Activated CD8-positive, alpha-beta T cell treated with anti-CD3 and anti-CD28 coated beads for 36 hours (primary cell): ENCODE measurements around the gene ROR2. TPM values are rescaled to one million over a fixed set of nuclear protein-coding genes. Genes with fewer than 3 reads are reported as not detected.

Experiments
- ATAC-seq: fragments of 200-7000 bp; cut with Tn5 transposase; one replicate; pipeline ENCODE4 v1.10.0; 2021; ENCODE audit warnings: mild to moderate bottlenecking, moderate library complexity
- CTCF ChIA-PET: fragments of 350-600 bp; sonication (Branson Sonifier 250); formaldehyde crosslinking; loops from one replicate; lab custom pipeline; 2021; ENCODE audit warnings: antibody characterized with exemption; lab: Charles Lee
- POLR2A ChIA-PET: fragments of 350-600 bp; sonication (Branson Sonifier 250); formaldehyde crosslinking; loops from one replicate; lab custom pipeline; 2021; ENCODE audit warnings: antibody characterized with exemption; lab: Charles Lee
- DNase-seq: peaks from one replicate; pipeline ENCODE4 v3.0.0-alpha.2; 2020
- H3K27ac Mint-ChIP-seq: one replicate; pipeline ENCODE4 v1.8.0; 2021; ENCODE audit warnings: mild to moderate bottlenecking, mixed read lengths
- H3K27me3 Mint-ChIP-seq: one replicate; pipeline ENCODE4 v1.8.0; 2021; ENCODE audit warnings: mixed read lengths
- H3K36me3 Mint-ChIP-seq: one replicate; pipeline ENCODE4 v1.8.0; 2021; ENCODE audit warnings: low read depth, mixed read lengths
- H3K4me1 Mint-ChIP-seq: one replicate; pipeline ENCODE4 v1.8.0; 2021; ENCODE audit warnings: low read depth, mixed read lengths
- H3K4me3 Mint-ChIP-seq: one replicate; pipeline ENCODE4 v1.8.0; 2021; ENCODE audit warnings: mild to moderate bottlenecking, moderate library complexity, mixed read lengths
- H3K9me3 Mint-ChIP-seq: one replicate; pipeline ENCODE4 v1.8.0; 2021; ENCODE audit warnings: mixed read lengths
- intact Hi-C: fragments of 100-400 bp; cut with micrococcal nuclease; formaldehyde crosslinking; loops from one replicate; pipeline ENCODE4 v1.10.0; 2022
- total RNA-seq, 2 experiments: library from RNA; stranded (reverse); gene quantifications; one replicate each; pipeline ENCODE4 v1.2.3, GENCODE V29; 2021
- TF ChIP-seq, protein P1 (sequence below): fragments of 200-600 bp; IDR thresholded peaks from one replicate; pipeline ENCODE4 v1.8.0; 2022; ENCODE audit warnings: antibody characterized with exemption, mild to moderate bottlenecking

Gene ROR2
- total RNA-seq, 2 experiments from 2014 or later: not detected

DNA sequence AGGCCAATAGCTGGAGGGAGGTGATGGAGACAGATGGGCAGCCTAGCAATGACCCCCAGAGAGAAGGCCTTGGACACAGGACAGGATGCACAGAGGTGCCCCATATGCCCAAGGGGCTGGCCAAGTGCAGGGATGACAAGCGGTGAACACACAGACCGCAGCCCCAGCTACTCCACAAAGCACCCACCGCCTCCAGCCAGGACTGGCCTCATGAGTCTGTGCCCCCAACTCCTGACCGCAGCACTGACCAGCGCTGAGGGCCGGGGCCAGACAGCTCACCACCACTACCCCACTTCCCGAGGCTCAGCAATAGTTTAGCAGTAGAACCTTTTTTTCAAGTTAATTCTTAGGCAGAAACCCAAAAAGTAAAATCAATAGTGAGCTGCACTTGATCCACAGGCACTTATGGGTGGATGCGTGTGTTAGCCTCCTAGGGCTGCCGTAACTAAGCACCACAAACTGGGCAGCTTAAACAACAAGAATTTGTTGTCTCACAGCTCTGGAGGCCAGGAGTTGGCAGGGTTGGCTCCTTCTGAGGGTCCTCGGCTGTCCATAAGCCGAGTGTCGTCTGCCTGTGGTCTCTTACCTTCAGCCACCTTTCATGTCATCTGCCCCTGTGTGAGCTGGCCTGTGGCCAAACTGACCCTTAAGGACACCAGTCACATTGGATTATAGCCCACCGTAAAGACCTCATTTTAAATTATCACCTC is 14.1 kb downstream of the ROR2 start:
- no peaks in the 10 kb centered on the region for H3K27me3 Mint-ChIP-seq
- CTCF ChIA-PET: interaction anchor here (1.2 to 1.7 kb wide), 3 partner anchors 14 to 177 kb away, joined by 3 to 5 read pairs (median 5); partner anchors contain the start of gene ROR2
- TF ChIP-seq, protein P1, sequence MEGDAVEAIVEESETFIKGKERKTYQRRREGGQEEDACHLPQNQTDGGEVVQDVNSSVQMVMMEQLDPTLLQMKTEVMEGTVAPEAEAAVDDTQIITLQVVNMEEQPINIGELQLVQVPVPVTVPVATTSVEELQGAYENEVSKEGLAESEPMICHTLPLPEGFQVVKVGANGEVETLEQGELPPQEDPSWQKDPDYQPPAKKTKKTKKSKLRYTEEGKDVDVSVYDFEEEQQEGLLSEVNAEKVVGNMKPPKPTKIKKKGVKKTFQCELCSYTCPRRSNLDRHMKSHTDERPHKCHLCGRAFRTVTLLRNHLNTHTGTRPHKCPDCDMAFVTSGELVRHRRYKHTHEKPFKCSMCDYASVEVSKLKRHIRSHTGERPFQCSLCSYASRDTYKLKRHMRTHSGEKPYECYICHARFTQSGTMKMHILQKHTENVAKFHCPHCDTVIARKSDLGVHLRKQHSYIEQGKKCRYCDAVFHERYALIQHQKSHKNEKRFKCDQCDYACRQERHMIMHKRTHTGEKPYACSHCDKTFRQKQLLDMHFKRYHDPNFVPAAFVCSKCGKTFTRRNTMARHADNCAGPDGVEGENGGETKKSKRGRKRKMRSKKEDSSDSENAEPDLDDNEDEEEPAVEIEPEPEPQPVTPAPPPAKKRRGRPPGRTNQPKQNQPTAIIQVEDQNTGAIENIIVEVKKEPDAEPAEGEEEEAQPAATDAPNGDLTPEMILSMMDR: no peak

DNA sequence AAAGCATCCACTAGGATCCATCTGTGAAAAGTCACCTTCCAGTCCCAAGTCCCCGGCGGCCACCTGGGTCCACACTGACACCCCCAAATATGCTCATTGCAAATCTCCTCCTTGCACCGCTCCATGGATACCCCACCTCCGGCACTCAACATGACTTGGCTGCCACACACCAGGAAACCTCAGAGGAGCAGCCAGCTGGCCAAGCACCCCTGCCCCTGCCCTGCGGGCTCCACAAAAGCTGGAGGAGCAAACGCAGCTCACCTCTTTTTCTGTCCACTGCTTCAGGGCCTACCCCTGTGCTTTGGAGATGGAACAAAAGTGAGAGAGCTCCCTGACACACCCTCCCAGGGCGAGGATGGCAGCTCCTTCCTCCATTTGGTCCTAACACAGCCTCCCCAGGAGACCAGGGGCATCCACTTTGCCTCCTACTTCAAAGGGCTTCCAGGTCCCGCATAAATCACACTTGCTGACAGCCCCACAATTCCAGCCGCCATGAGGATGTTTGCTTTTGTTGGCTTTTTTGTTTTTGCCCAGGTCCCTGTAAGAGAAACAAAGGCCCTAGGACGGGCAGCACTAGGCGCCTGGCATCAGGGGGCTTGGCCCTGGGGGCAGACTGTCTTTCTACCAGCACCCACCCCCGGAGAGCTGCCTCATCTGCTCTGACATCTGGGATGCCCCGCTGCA is 14.8 kb downstream of the ROR2 start:
- H3K27ac Mint-ChIP-seq: no peak overlapping the region
- H3K9me3 Mint-ChIP-seq: peaks cover 16% of the 10 kb centered on the region
- intact Hi-C loops: no loop called here
- TF ChIP-seq, protein P1: no peak
- ATAC-seq (no peak), DNase-seq (no peak)
- H3K27me3 Mint-ChIP-seq: no peaks in the 10 kb centered on the region
- ChIA-PET POLR2A (no interaction called here), CTCF (interaction anchor here (1.2 kb wide), 1 partner anchor 177 kb away, joined by 3 read pairs; no protein-coding TSS in a partner anchor)
- no peaks in the 10 kb centered on the region for H3K4me1 Mint-ChIP-seq
- H3K36me3 Mint-ChIP-seq: peaks cover 1% of the 10 kb centered on the region
- H3K4me3 Mint-ChIP-seq: no peak overlapping the region

More for the DNA sequence above, 14.1 kb downstream of the ROR2 start:
- no peak for DNase-seq
- Mint-ChIP-seq H3K36me3 (no peaks in the 10 kb centered on the region), H3K4me3 (no peak overlapping the region), H3K27ac (no peak overlapping the region), H3K4me1 (no peaks in the 10 kb centered on the region), H3K9me3 (peaks cover 9% of the 10 kb centered on the region)
- intact Hi-C loops: no loop called here
- POLR2A ChIA-PET: no interaction called here
- no peak for ATAC-seq

DNA sequence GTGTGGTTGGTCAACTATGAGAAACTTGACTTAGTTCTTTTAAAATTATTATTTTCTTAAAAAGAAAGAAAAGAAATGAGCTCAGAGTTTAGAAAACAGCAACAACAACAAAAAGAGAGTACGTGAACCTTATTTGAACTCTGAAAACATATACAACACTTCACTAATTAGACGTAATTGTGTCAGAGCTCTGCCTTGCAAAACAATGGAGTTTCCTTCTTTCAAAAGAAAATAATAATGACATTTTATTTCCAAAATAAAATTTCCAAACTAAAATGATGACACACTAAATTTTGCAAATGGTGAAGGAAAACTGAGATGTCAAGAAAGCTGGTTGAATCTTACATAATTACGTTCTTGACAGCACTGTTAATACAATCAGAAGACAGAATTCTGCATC is 15.4 kb downstream of the ROR2 start:
- TF ChIP-seq, protein P1: no peak
- peaks cover 1% of the 10 kb centered on the region for H3K36me3 Mint-ChIP-seq
- no peak overlapping the region for H3K27ac Mint-ChIP-seq
- ChIA-PET POLR2A (no interaction called here), CTCF (no interaction called here)
- H3K4me1 Mint-ChIP-seq: no peaks in the 10 kb centered on the region
- H3K27me3 Mint-ChIP-seq: no peaks in the 10 kb centered on the region
- H3K9me3 Mint-ChIP-seq: peaks cover 19% of the 10 kb centered on the region
- ATAC-seq: no peak
- no peak for DNase-seq
- intact Hi-C loops: no loop called here
- H3K4me3 Mint-ChIP-seq: no peak overlapping the region

DNA sequence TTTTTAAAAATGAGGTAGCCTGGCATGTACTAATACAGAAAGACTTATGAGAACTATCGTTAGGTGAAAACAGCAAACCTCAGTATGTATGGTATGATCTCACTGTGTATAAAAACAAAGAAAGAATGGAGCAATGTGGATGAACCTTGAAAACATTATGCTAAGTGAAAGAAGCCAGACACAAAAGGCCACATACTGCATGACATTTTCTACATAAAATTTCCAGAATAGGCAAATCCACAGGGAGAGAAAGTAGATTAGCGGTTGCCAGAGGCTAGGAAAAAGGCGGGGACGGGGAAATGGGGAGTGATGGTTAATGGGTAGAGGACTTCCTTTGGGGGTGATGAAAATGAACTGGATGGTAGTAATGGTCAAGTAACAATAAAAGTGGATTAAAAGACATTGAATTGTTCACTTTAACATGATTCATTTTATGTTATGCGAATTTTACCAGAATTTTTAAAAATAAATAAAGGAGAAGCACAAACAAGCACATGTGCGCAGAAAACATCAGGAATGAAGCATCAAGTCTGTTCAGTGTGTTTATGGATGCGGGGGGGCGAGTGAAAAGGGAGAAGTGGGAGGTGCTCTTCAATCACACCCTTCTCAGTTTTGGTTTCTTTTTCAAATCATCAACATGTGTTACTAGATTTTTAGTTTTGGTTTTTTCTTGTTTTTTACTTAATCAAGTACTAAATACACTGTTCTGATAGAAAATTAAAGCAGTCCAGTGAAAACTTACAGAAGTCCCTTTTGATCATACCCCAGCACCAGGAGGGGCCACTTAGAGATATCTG is 16.3 kb downstream of the ROR2 start:
- ATAC-seq (no peak), DNase-seq (no peak)
- POLR2A ChIA-PET: no interaction called here
- Mint-ChIP-seq H3K4me1 (no peaks in the 10 kb centered on the region), H3K9me3 (peaks cover 26% of the 10 kb centered on the region), H3K4me3 (no peak overlapping the region), H3K27me3 (no peaks in the 10 kb centered on the region), H3K36me3 (peaks cover 1% of the 10 kb centered on the region), H3K27ac (no peak overlapping the region)
- intact Hi-C loops: no loop called here
- CTCF ChIA-PET: no interaction called here
- TF ChIP-seq, protein P1: no peak
